T-helper 1 cell treated with Interleukin-12 subunit alpha and Interleukin-12 subunit beta and Interleukin-4 antibody, amounts not matched to agents 30 μg/mL and 1 μg/mL, for 36 hours (primary cell): ENCODE data around the gene SLC2A10.

Experiments
- H3K27ac Mint-ChIP-seq: one replicate; pipeline ENCODE4 v1.8.0; 2021; ENCODE audit warnings: mild to moderate bottlenecking, mixed read lengths
- H3K27me3 Mint-ChIP-seq: one replicate; pipeline ENCODE4 v1.8.0; 2021; ENCODE audit warnings: low read depth, mixed read lengths
- H3K36me3 Mint-ChIP-seq: one replicate; pipeline ENCODE4 v1.8.0; 2021; ENCODE audit warnings: low read depth, mixed read lengths
- H3K4me1 Mint-ChIP-seq: one replicate; pipeline ENCODE4 v1.8.0; 2021; ENCODE audit warnings: low read depth, mixed read lengths
- H3K4me3 Mint-ChIP-seq: one replicate; pipeline ENCODE4 v1.8.0; 2021; ENCODE audit warnings: mild to moderate bottlenecking, moderate library complexity, mixed read lengths
- H3K9me3 Mint-ChIP-seq: one replicate; pipeline ENCODE4 v1.8.0; 2021; ENCODE audit warnings: mixed read lengths

SLC2A10 gene

DNA sequence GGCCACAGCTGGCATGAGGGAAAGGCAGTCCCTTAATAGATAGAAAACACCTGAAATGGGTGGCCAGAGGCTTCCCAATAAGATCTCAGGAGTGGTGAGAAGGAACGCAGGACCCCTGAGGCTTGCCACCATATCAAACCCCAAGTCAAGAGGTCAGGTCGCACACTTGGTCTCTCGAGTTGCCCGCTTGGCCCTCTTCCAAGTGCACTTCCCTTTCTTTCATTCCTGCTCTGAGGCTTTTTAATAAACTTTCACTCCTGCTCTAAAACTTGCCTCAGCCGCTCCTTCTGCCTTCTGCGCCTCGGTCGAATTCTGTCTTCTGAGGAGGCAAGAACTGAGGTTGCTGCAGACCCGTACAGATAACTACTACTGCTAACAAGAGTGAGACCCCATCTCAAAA is 64.2 kb downstream of the SLC2A10 start:
- H3K36me3 Mint-ChIP-seq: no peaks in the 10 kb centered on the region
- H3K27me3 Mint-ChIP-seq: peaks cover 23% of the 10 kb centered on the region
- no peak overlapping the region for H3K4me3 Mint-ChIP-seq
- no peak overlapping the region for H3K27ac Mint-ChIP-seq
- H3K4me1 Mint-ChIP-seq: no peaks in the 10 kb centered on the region
- no peaks in the 10 kb centered on the region for H3K9me3 Mint-ChIP-seq

DNA sequence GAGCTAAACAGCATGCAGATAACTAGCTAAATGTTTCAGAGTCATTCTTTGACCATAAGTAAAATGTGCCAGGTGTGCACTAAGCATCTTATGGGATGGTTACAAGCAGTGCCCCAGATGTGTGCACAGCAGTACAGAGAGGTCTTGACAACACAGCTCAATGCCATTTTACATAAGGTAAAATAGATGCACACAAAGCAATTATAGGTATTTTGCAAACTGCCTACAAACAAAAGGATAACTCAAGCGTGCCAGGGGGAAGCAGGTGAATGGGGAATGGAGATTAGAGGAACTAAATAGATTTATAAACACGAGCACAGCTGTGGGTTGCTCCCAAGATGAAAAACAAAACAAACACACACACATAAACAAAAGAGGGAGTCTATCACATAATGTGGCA is 64.8 kb downstream of the SLC2A10 start:
- H3K9me3 Mint-ChIP-seq: no peaks in the 10 kb centered on the region
- H3K4me1 Mint-ChIP-seq: no peaks in the 10 kb centered on the region
- H3K27me3 Mint-ChIP-seq: peaks cover 23% of the 10 kb centered on the region
- H3K4me3 Mint-ChIP-seq: no peak overlapping the region
- no peaks in the 10 kb centered on the region for H3K36me3 Mint-ChIP-seq
- H3K27ac Mint-ChIP-seq: no peak overlapping the region

DNA sequence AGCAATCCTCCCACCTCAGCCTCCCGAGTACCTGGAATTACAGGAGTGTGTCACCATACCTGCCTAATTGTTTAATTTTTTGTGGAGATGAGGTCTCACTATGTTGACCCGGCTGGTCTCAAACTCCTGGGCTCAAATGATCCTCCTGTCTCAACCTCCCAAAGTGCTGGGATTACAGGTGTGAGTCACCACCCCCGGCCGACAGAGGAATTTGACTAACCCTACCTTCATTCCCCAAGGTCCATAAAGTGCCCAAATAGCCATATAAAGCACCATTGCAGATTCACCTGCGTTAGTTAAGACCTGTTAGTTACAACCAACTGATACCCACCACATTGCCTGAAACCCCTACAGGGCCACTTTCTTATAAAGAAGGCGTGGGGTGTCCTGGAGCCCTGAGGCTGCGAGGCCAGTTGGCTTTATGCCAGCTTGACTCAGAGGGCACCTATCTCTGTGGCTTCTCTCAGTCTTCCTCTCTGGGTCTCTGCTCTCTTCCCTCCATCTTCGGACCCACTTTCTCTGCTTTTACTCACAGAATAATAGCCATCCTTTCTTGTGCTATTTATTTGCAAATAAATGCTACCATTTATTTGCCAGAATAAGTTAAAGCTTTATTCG is 65.6 kb downstream of the SLC2A10 start:
- Mint-ChIP-seq H3K36me3 (no peaks in the 10 kb centered on the region), H3K27ac (no peak overlapping the region), H3K4me3 (no peak overlapping the region), H3K27me3 (peaks cover 23% of the 10 kb centered on the region), H3K4me1 (no peaks in the 10 kb centered on the region), H3K9me3 (no peaks in the 10 kb centered on the region)

DNA sequence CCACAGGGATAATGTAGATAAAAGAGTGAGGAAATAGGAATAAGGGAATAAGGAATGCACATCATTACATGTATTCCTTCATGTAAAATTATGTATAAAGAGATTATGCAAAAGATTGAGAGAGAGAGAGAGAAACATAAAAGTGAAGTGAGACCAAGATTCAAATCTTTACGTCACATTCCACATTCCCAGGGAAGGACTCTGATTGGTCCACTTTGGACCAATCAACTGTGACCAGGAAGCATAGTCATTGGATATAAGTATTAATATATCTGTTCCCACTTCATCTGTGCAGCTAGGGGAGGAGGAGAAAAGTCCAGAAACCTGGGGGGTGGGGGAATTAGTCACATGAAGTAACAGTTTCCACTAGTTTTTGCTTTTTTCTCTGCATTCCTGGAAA is 66.4 kb downstream of the SLC2A10 start:
- Mint-ChIP-seq H3K27me3 (peaks cover 17% of the 10 kb centered on the region), H3K36me3 (no peaks in the 10 kb centered on the region)

DNA sequence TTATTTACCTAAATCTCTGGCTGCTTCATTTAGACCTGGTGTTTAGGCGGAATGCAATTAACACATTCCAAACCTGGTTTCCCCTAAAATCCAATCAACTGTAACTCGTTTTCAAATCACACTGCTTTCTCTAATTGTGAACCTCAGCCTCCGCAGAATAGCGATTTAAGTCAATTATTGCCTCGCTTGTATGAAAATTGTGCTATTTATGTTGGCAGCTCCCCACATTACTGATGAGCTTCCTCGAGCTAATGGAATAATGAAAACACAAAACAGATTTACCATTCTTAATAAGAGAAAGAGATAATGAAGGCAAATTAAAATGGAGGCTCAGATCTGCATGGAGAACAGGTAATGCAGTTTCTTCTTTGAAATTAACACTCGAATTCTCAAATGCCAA is 67.9 kb downstream of the SLC2A10 start:
- no peaks in the 10 kb centered on the region for H3K36me3 Mint-ChIP-seq
- H3K4me1 Mint-ChIP-seq: no peaks in the 10 kb centered on the region
- H3K4me3 Mint-ChIP-seq: no peak overlapping the region
- H3K27me3 Mint-ChIP-seq: peaks cover 17% of the 10 kb centered on the region
- no peaks in the 10 kb centered on the region for H3K9me3 Mint-ChIP-seq
- H3K27ac Mint-ChIP-seq: no peak overlapping the region

More for the DNA sequence above, 66.4 kb downstream of the SLC2A10 start:
- H3K9me3 Mint-ChIP-seq: no peaks in the 10 kb centered on the region
- no peak overlapping the region for H3K4me3 Mint-ChIP-seq
- no peak overlapping the region for H3K27ac Mint-ChIP-seq
- H3K4me1 Mint-ChIP-seq: no peaks in the 10 kb centered on the region

DNA sequence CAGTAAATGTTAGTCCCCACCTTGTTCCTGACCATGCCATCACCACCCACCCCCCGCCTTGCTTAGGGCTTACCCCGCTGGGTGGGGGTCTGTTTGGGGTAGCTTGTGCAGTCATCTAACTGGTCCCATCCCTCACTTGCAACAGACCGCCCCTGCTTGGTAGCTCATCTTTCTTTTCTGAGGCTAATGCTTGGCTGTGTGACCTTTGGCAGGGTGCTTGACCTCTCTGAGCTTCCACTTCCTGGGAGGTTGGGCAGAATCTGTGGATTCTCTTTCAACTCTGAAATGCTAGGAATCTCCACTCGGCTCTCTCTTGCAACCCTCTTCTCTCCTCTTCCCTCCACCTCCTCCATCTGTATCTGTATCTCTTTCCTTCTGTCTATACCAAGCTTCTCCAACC is 70.4 kb downstream of the SLC2A10 start:
- no peak overlapping the region for H3K27ac Mint-ChIP-seq
- H3K27me3 Mint-ChIP-seq: peaks cover 4% of the 10 kb centered on the region
- no peaks in the 10 kb centered on the region for H3K36me3 Mint-ChIP-seq
- H3K4me3 Mint-ChIP-seq: no peak overlapping the region
- H3K4me1 Mint-ChIP-seq: no peaks in the 10 kb centered on the region
- H3K9me3 Mint-ChIP-seq: no peaks in the 10 kb centered on the region

DNA sequence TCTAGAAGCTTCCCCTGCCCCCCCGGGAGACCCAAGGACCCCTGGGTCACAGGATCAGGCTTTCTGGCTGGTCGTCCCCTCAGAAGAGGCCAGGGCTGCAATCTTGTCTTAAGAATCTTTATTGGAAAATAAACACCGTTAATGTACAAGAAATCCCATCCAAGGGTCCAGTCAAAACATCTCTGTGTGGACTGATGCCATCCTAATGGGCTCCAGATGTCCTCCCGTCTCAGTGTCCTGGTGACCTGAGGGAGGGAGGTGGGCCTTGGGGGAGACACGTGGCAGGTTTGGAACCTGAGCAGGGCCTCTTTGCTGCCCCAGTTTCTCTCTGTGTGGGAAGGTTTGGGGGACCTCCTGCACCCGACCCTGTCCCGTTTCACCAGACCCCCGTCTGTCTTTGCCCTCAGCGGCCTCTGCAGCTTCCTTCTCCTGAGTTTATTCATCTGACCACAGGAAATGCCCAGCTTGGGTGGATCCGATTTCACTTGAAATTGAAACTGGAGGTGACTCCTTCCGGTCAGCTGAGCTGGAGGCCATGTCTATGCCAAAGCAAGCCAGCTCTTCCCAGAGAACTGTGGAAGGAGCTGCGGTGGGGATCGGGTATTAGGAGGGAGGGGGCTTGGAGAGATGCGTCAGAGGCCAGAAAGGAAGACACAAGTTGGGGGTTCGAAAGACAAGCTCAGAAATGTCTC is 75.1 kb downstream of the SLC2A10 start:
- no peaks in the 10 kb centered on the region for H3K9me3 Mint-ChIP-seq
- no peaks in the 10 kb centered on the region for H3K4me1 Mint-ChIP-seq
- no peaks in the 10 kb centered on the region for H3K36me3 Mint-ChIP-seq
- H3K27ac Mint-ChIP-seq: no peak overlapping the region
- H3K4me3 Mint-ChIP-seq: no peak overlapping the region
- no peaks in the 10 kb centered on the region for H3K27me3 Mint-ChIP-seq
